Naive thymus-derived CD8-positive, alpha-beta T cell (primary cell): ENCODE measurements around the gene PANX1. TPM values are rescaled to one million over a fixed set of nuclear protein-coding genes. Genes with fewer than 3 reads are reported as not detected.

Experiments
- ATAC-seq, 2 donors: fragments of 150-1000 bp; cut with Tn5 transposase in 1 of 2; sonication (Bioruptor Pico), chemical (Tn5 transposase) in 1 of 2; 1 replicate in 1 of 2; 2 replicates in 1 of 2; pipeline ENCODE4 v1.10.0; 2021; ENCODE audit warnings: mild to moderate bottlenecking in 2 of 2, moderate library complexity in 2 of 2
- POLR2A ChIA-PET: fragments of 350-600 bp; sonication (Branson Sonifier 250); formaldehyde crosslinking; loops from one replicate; lab custom pipeline; 2021; ENCODE audit warnings: antibody characterized with exemption; lab: Charles Lee
- DNase-seq, 10 donors: peaks; one replicate each; pipeline versions ENCODE4 v3.0.0 to v3.0.0-alpha.2; 2020 to 2022
- H3K27ac Mint-ChIP-seq, 10 donors: one replicate each; pipeline ENCODE4 v1.8.0; 2020 to 2022; ENCODE audit warnings: mild to moderate bottlenecking in 10 of 10, mixed read lengths in 10 of 10, moderate library complexity in 4 of 10, inconsistent platforms in 1 of 10
- H3K27me3 Mint-ChIP-seq, 5 donors: one replicate each; pipeline ENCODE4 v1.8.0; 2021 to 2022; ENCODE audit warnings: mixed read lengths in 5 of 5
- H3K36me3 Mint-ChIP-seq, 3 donors: one replicate each; pipeline ENCODE4 v1.8.0; 2020 to 2022; ENCODE audit warnings: mixed read lengths in 3 of 3, mild to moderate bottlenecking in 2 of 3, inconsistent platforms in 1 of 3
- H3K4me1 Mint-ChIP-seq, 4 donors: one replicate each; pipeline ENCODE4 v1.8.0; 2021 to 2022; ENCODE audit warnings: mixed read lengths in 4 of 4
- H3K4me3 Mint-ChIP-seq, 10 donors: one replicate each; pipeline ENCODE4 v1.8.0; 2020 to 2022; ENCODE audit warnings: mild to moderate bottlenecking in 10 of 10, mixed read lengths in 10 of 10, moderate library complexity in 6 of 10, inconsistent platforms in 1 of 10
- H3K9me3 Mint-ChIP-seq, 9 donors: one replicate each; pipeline ENCODE4 v1.8.0; 2020 to 2022; ENCODE audit warnings: mixed read lengths in 9 of 9, mild to moderate bottlenecking in 3 of 9, inconsistent platforms in 1 of 9, moderate library complexity in 1 of 9
- polyA plus RNA-seq, 3 donors: library from polyadenylated mRNA; unstranded; fragments of 300-500 nt; fragmentation: Illumina TruSeq; gene quantifications; one replicate each; pipeline ENCODE4 v1.2.3, GENCODE V29; 2021
- total RNA-seq, 8 experiments: library from RNA in 2 of 8; stranded (reverse) in 2 of 8; gene quantifications; one replicate each; pipeline ENCODE4 v1.2.3 and lab custom pipeline; 2021 to 2026

The PANX1 gene
- total and polyA plus RNA-seq, 5 experiments from 2014 or later = 4.6 to 8.7 (median 6.4) TPM

- H3K27ac Mint-ChIP-seq = no peak overlapping the region
- DNase-seq (no peak), ATAC-seq (no peak)
- H3K27me3 Mint-ChIP-seq = no peaks in the 10 kb centered on the region
- H3K9me3 Mint-ChIP-seq = peaks cover 0 to 2% (median 0%) of the 10 kb centered on the region in 9 donors
- POLR2A ChIA-PET = no interaction called here
- peaks cover 26 to 50% (median 48%) of the 10 kb centered on the region in 4 donors for H3K4me1 Mint-ChIP-seq
- H3K4me3 Mint-ChIP-seq = no peak overlapping the region
- peaks cover 0 to 5% (median 0%) of the 10 kb centered on the region in 3 donors for H3K36me3 Mint-ChIP-seq
Observed at GRCh38 chr11:94131047-94131717, 2.5 kb downstream of the PANX1 start.

DNA sequence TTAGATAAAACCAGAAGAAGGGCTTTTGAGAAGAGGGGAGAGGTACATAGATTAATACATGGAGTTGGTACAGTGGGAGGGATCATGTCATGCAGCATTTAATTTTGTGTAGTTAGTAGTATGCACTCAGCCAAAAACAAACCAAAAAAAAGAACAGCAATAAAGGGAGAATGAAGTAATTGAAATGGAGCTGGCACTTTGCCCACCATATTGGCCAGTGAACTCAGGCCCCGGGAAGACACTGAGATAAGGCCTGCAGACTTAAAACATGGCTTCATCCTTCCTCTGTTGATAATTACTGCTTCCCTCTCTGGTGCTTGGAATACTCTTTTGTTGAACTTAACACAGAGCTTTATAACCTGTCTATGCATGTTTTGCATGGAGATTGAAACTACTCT is 3.1 kb downstream of the PANX1 start:
- Mint-ChIP-seq H3K27ac (no peak overlapping the region), H3K4me3 (no peak overlapping the region), H3K4me1 (peaks cover 29 to 54% (median 53%) of the 10 kb centered on the region in 4 donors), H3K36me3 (peaks cover 0 to 5% (median 0%) of the 10 kb centered on the region in 3 donors), H3K9me3 (peaks cover 0 to 3% (median 0%) of the 10 kb centered on the region in 9 donors), H3K27me3 (no peaks in the 10 kb centered on the region)
- DNase-seq = no peak
- POLR2A ChIA-PET = no interaction called here
- no peak for ATAC-seq

- no peaks in the 10 kb centered on the region for H3K27me3 Mint-ChIP-seq
- H3K9me3 Mint-ChIP-seq = peaks cover 0 to 3% (median 0%) of the 10 kb centered on the region in 9 donors
- POLR2A ChIA-PET = no interaction called here
- H3K4me1 Mint-ChIP-seq = peaks cover 28 to 54% (median 54%) of the 10 kb centered on the region in 4 donors
- H3K27ac Mint-ChIP-seq = no peak overlapping the region
- H3K36me3 Mint-ChIP-seq = peaks cover 0 to 9% (median 0%) of the 10 kb centered on the region in 3 donors
- DNase-seq (no peak), ATAC-seq (no peak)
- H3K4me3 Mint-ChIP-seq = no peak overlapping the region
Observed at GRCh38 chr11:94132152-94132558, 3.5 kb downstream of the PANX1 start.

- POLR2A ChIA-PET = no interaction called here
- no peak for DNase-seq
- Mint-ChIP-seq H3K27ac (peak overlapping the region in 5 of 10 donors; percentile 14 to 77 (median 61)), H3K4me1 (peaks cover 25 to 51% (median 48%) of the 10 kb centered on the region in 4 donors), H3K4me3 (no peak overlapping the region), H3K36me3 (peaks cover 0 to 9% (median 0%) of the 10 kb centered on the region in 3 donors), H3K9me3 (peaks cover 0 to 3% (median 0%) of the 10 kb centered on the region in 9 donors), H3K27me3 (no peaks in the 10 kb centered on the region)
- no peak for ATAC-seq
Observed at GRCh38 chr11:94132823-94133408, 4.3 kb downstream of the PANX1 start.

DNA sequence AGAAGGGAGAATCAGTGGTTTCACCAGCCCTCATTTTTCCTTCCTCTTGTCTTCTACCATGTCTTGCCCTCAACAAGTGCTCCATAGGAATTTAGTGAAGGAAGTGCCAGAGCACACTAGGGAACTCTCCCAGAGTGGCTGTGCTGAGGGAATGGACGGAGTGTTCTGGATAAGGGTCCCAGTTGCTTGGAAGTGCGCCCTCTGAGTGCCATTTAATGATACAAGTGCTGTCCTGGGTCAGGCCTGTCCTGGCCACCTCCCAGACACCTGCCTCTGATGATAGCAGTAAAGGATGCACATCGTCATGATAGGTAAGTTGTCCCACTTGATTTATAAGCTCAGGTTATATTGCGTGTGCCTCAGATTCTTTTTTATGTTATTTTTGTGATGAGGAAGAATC is 5.1 kb downstream of the PANX1 start:
- DNase-seq = no peak
- Mint-ChIP-seq H3K4me3 (no peak overlapping the region), H3K4me1 (peaks cover 22 to 49% (median 47%) of the 10 kb centered on the region in 4 donors)

DNA sequence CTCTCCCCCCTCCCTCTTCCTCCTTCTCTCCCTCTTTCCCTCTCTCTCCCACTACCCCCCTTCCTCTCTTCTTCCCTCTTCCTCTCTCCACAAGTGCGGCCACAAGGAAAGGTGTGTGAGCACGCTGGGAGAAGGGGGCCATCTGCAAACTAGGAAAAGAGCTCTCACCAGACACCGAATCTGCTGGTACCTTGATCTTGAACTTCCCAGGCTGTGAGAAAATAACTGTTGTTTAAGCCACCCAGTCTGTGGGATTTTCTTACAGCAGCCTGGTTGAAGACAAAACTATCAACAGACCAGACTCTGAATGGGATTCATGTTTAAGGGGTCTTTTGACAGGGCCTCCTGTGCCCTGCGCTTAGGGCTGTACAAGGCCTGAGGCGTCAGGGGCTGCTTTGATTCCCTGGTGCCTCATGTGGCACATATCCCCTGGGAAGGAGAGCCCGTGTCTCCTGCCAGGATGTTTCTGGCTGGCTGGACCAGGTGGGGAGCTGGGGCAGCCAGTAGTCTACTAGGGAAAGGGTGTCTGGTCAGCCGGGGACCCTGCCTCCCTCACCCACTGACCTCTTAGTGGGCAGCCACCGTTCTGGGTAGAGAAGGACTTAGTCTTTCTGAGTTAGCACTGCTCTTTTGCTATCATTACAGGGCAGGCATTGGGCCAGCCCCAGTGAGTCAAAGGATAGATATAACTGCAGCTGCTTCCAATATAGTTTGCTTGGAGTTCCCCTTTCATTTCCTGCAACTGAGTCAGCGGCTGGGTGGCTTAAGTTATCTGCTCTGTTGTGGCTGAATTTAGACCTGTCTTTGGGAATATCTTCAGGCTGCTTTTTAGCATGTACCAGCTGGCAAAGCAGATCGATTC is 6.2 kb downstream of the PANX1 start:
- H3K27ac Mint-ChIP-seq = peak overlapping the region in 5 of 10 donors; percentile 26 to 67 (median 34)
- H3K9me3 Mint-ChIP-seq = peaks cover 0 to 4% (median 0%) of the 10 kb centered on the region in 9 donors
- ATAC-seq (no peak), DNase-seq (no peak)
- peaks cover 26 to 54% (median 54%) of the 10 kb centered on the region in 4 donors for H3K4me1 Mint-ChIP-seq
- no peaks in the 10 kb centered on the region for H3K27me3 Mint-ChIP-seq
- peaks cover 0 to 9% (median 0%) of the 10 kb centered on the region in 3 donors for H3K36me3 Mint-ChIP-seq
- H3K4me3 Mint-ChIP-seq = no peak overlapping the region
- POLR2A ChIA-PET = no interaction called here

More for the DNA sequence above, 5.1 kb downstream of the PANX1 start:
- peaks cover 0 to 9% (median 0%) of the 10 kb centered on the region in 3 donors for H3K36me3 Mint-ChIP-seq
- H3K27ac Mint-ChIP-seq = peak overlapping the region in 5 of 10 donors; percentile 5 to 77 (median 29)
- H3K27me3 Mint-ChIP-seq = no peaks in the 10 kb centered on the region
- peaks cover 0 to 4% (median 0%) of the 10 kb centered on the region in 9 donors for H3K9me3 Mint-ChIP-seq
- no peak for ATAC-seq
- POLR2A ChIA-PET = no interaction called here

GRCh38 chr11:94139416-94139815 is 10.8 kb downstream of the PANX1 start:
- Mint-ChIP-seq H3K36me3 (peaks cover 0 to 9% (median 0%) of the 10 kb centered on the region in 3 donors), H3K27me3 (no peaks in the 10 kb centered on the region), H3K4me3 (no peak overlapping the region), H3K9me3 (peaks cover 0 to 4% (median 0%) of the 10 kb centered on the region in 9 donors), H3K27ac (peak overlapping the region in 1 of 10 donors; percentile 10), H3K4me1 (peaks cover 35 to 71% (median 70%) of the 10 kb centered on the region in 4 donors)
- POLR2A ChIA-PET = no interaction called here
- DNase-seq (no peak), ATAC-seq (no peak)

DNA sequence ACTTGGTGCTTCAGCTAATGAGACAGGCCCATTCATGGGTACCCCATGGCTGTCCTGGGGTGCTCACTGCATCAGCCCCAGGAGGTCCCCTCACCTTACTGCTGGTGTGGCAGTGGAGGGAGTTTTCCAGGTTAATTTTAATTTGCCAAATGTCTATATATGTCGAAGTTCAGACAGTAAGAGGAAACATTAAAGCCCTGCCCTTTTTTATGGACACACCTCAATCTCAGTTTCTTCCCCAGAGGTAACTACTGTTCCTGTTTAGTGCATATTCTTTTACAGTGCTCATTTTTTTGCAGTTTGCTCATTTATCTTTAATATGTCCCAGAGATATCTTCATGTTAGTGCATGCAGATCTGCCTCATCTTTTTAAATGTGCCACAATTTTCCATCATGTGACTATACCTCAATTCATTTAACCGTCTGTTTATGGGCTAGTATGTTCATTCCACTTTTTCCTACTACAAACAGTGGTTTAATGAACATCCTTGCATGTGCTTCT is 11.6 kb downstream of the PANX1 start:
- POLR2A ChIA-PET = interaction anchor here (0.6 kb wide), 1 partner anchor 322 kb away, joined by 3 read pairs; no protein-coding TSS in a partner anchor
- no peak for DNase-seq
- Mint-ChIP-seq H3K36me3 (peaks cover 0 to 9% (median 0%) of the 10 kb centered on the region in 3 donors), H3K4me3 (no peak overlapping the region), H3K9me3 (peaks cover 0 to 4% (median 0%) of the 10 kb centered on the region in 9 donors), H3K27me3 (no peaks in the 10 kb centered on the region), H3K4me1 (peaks cover 35 to 72% (median 71%) of the 10 kb centered on the region in 4 donors), H3K27ac (peak overlapping the region in 1 of 10 donors; percentile 10)
- no peak for ATAC-seq

GRCh38 chr11:94141511-94142307 is 13.1 kb downstream of the PANX1 start:
- peaks cover 40 to 71% (median 70%) of the 10 kb centered on the region in 4 donors for H3K4me1 Mint-ChIP-seq
- POLR2A ChIA-PET = interaction anchor here (0.8 kb wide), 1 partner anchor 13 kb away, joined by 3 read pairs; the partner anchor contains the start of gene PANX1
- DNase-seq = no peak

GRCh38 chr11:94142308-94143281 is 14.0 kb downstream of the PANX1 start:
- POLR2A ChIA-PET = no interaction called here
- ATAC-seq (no peak), DNase-seq (no peak)
- Mint-ChIP-seq H3K36me3 (no peaks in the 10 kb centered on the region), H3K27ac (peak overlapping the region in 1 of 10 donors; percentile 77), H3K4me1 (peaks cover 43 to 73% (median 71%) of the 10 kb centered on the region in 4 donors), H3K9me3 (peaks cover 0 to 2% (median 0%) of the 10 kb centered on the region in 9 donors), H3K4me3 (no peak overlapping the region), H3K27me3 (no peaks in the 10 kb centered on the region)

More at GRCh38 chr11:94141511-94142307, 13.1 kb downstream of the PANX1 start:
- no peak for ATAC-seq
- Mint-ChIP-seq H3K9me3 (peaks cover 0 to 4% (median 0%) of the 10 kb centered on the region in 9 donors), H3K27ac (peak overlapping the region in 1 of 10 donors; percentile 77), H3K27me3 (no peaks in the 10 kb centered on the region), H3K36me3 (peaks cover 0 to 3% (median 0%) of the 10 kb centered on the region in 3 donors), H3K4me3 (no peak overlapping the region)
